HG03432 (cell line): ENCODE measurements around the gene COX15.
A peak's percentile ranks its signal among the peaks of the same experiment; 100 is the strongest.
"Not testable (repeated sequence)": the region's sequence is repeated elsewhere in the genome, so short reads cannot be mapped to it uniquely, and the experiment has no call there.

Experiments used
- ATAC-seq: cut with Tn5 transposase; IDR thresholded peaks from one replicate; pipeline ENCODE4 v1.9.1; 2021; ENCODE audit warnings: mild to moderate bottlenecking, moderate library complexity; ENCODE audit not compliant: unreplicated experiment

The COX15 gene

GRCh38 chr10:99742254-99742653 lies 10.3 kb upstream of the COX15 start:
- no peak for ATAC-seq

GRCh38 chr10:99740933-99741559 lies 9.1 kb upstream of the COX15 start:
- ATAC-seq, result no peak

GRCh38 chr10:99740260-99740659 lies 8.3 kb upstream of the COX15 start:
- no peak for ATAC-seq

- ATAC-seq, result not testable (repeated sequence)
Measured at GRCh38 chr10:99734111-99734510, 2.2 kb upstream of the COX15 start.

- ATAC-seq, result no peak
Measured at GRCh38 chr10:99733366-99733765, 1.4 kb upstream of the COX15 start.

GRCh38 chr10:99731306-99732032 lies 458 bp downstream of the COX15 start:
- no peak for ATAC-seq

GRCh38 chr10:99730026-99730425 lies 1.9 kb downstream of the COX15 start:
- no peak for ATAC-seq

- no peak for ATAC-seq
Measured at GRCh38 chr10:99720387-99720786, 11.5 kb downstream of the COX15 start.

- ATAC-seq, result no peak
Measured at GRCh38 chr10:99714446-99714845, 17.5 kb downstream of the COX15 start.

GRCh38 chr10:99711129-99711719 lies 20.7 kb downstream of the COX15 start:
- peak; percentile 51 for ATAC-seq

- ATAC-seq, result peak; percentile 93
Measured at GRCh38 chr10:99709480-99710229, 22.3 kb downstream of the COX15 start.

- ATAC-seq, result no peak
Measured at GRCh38 chr10:99708428-99709012, 23.4 kb downstream of the COX15 start.

GRCh38 chr10:99700649-99701048 lies 31.3 kb downstream of the COX15 start:
- ATAC-seq, result no peak

- ATAC-seq, result no peak
Measured at GRCh38 chr10:99698504-99699080, 33.3 kb downstream of the COX15 start.

GRCh38 chr10:99695761-99696160 lies 36.2 kb downstream of the COX15 start:
- ATAC-seq, result no peak

GRCh38 chr10:99693933-99694583 lies 37.9 kb downstream of the COX15 start:
- ATAC-seq, result no peak

GRCh38 chr10:99689461-99689860 lies 42.5 kb downstream of the COX15 start:
- no peak for ATAC-seq

- peak; percentile 95 for ATAC-seq
Measured at GRCh38 chr10:99685597-99685967, 46.3 kb downstream of the COX15 start.

- ATAC-seq, result no peak
Measured at GRCh38 chr10:99682752-99683151, 49.2 kb downstream of the COX15 start.
